NCI-H1417 (cell line): ENCODE results near the gene ZNF878.
A peak's percentile ranks its signal among the peaks of the same experiment; 100 is the strongest.
"Not testable (repeated sequence)": the region's sequence is repeated elsewhere in the genome, so short reads cannot be mapped to it uniquely, and the experiment has no call there.

ENCODE experiments used
- DNase-seq, 3 experiments: peaks; one replicate each; lab custom pipeline; 2025; lab: John Stamatoyannopoulos, UW

ZNF878 gene

DNA sequence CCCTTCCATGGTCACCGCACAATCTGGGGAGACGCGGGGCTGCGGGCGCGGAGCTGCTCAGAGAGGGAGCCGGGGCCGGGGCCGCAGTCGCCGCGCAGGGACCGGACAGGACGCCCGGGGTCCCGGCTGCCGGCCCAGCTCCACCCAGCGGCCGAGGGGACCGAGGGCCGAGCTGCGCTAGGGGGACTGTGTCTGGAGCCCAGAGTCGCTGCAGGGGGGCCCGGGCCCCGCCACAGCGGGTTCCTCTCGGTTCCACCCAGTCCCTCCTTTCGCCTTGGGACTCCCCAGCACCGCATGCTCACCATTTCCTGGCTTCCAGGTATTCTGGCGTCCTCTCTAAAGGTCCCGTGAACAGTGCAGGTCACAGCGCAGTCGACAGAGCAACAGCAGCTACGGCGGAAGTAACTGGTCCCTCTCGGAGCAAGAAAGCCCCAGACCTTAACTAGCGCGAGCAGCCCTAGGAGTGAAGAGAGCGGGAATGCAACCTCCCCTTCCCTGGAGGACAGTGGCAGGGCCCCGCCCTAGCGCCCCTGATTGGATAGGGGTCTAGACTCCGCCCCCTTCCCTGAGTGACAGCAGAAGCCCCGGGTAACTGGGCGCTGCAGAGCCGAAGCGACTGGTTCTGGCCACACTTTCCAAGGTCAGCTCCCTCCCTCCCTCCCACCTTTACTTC lies at the start of gene ZNF878:
ZNF878 (minus strand) TSS at position 465 of the 673 bp plus-strand sequence; CDS start at position 305, 160 bp downstream.
- peak; percentile 70 to 97 (median 91) for DNase-seq

DNA sequence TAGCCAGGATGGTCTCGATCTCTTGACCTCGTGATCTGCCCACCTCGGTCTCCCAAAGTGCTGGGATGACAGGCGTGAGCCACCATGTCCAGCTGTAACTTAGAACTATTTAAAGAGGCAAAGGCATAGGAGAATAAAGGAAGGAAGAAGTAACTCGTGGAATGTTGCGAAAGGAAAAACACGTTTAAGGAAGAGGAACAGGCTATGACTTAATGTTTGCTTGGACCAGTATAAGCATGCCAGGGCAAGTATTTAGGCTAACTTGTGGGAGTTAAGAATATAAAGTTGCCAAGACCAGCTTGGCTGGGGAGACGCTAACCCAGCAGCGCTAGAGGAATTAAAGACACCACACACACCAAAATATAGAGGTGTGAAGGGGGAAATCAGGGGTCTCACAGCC lies 45.3 kb upstream of the ZNF878 start:
- no peak for DNase-seq

DNA sequence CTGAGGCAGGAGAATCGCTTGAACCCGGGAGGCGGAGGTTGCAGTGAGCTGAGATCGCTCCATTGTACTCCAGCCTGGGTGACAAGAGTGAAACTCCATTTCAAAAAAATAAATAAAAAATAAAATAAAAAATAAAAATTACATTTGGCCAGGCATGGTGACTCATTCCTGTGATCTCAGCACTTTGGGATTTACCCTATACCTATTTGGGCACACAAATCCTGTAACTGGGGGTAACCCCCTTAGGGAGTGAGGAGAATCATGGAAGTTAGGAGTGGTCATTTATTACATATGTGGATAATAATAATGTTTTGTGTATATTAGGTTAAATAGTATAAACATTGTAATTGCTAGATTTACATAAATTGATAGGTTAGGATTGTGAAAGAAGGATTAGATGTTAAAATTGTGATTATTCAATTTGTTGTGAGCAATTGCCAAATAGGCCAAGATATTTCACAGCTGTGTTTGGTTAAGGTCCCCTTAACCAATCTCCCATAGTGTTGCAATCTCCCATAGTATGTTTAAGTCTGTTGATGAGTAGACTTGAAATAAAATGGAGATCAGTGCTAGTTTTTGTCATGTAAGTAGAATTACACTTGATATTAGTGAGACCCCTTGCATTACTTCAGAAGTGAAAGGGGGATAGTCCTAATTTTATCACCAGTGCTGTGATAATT lies 42.5 kb upstream of the ZNF878 start:
- DNase-seq: no peak

DNA sequence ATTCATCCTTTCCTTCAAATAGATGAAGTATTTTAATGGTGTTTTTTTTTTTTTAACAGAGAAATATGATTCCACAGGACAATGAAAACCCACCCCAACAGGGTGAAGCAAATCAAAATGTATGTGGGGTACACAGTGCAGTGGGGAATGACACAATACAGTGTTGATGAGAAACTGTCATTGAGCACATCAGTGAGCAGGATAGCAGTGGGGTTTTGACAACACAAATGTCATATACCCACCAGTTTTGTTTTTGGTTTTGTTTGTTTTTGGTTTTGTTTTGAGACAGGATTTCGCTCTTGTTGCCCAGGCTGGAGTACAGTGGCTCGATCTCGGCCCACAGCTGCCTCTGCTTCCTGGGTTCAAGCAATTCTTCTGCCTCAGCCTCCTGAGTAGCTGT lies 41.0 kb upstream of the ZNF878 start:
- no peak for DNase-seq

DNA sequence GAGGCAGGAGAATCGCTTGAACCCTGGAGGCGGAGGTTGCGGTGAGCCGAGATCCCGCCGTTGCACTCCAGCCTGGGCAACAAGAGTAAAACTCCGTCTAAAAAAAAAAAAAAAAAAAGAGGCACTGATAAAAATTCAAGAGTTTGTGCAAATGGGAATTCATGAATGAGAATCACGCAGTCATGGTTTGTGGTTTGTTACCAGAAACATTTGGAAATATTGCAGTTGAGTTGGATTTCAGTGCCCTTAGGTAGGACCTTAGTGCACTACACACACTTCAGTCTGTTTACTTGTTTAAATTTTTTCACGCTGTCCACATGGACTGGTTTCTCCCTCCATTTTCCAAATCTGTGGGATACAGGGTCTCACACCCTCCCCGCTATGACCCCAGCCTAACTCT lies 40.2 kb upstream of the ZNF878 start:
- DNase-seq: no peak

DNA sequence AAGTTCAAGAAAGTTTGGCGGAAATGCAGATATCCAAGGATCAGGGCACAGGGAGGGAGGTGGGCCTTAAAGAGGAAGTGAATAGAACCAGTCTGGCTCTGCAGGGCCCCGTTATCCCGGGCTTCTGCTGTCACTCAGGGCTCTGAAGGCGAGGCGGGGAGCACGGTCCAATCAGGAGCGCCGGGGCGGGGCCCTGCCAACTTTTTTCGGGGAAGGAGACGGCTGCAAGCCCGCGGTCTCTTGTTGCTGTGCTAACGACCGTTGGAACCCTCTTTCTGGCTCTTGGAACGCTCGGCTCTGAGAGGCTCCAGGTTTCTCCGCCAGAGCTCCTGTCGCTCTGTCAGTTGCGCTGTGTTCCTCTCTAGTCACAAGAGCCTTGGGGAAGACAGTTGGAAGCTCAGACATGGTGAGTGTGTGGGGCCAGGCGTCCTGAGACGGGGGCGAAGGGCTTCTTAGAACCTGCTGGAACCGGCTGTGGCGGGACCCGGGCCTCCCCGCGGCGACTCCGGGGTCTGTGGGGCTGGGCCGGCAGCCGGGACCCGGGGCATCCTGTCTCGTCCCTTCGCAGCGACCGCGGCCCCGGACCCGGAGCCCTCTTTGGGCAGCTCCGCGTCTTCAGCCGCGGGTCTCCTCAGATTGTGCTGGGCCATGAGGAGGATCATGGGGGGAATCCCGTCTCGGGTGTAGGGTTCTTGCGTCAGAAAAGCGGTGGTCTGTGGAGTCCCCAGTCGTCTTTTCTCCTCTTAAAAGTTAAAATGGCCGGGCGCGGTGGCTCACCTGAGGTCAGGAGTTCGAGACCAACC lies 39.5 kb upstream of the ZNF878 start:
- DNase-seq: no peak

DNA sequence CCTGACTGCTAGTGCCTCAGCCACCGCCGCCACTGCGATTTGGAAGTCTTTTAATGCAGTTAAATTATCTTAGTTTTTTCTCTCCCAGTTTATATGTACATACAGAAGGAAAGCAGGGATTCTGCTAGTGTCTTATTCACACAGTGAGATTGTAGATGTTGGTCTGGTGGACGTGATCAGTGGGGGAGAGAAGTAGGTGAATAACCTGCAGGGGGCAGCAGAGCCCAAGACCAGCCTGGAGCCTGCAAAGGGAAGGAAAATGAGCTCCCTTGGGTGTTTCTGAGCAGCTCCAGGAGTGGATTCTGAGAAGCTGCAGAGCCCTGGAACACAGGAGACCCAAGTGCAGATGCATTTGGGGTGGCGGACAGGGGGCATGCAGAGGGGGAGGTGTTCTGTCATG lies 38.0 kb upstream of the ZNF878 start:
- peak; percentile 27 to 69 (median 35) for DNase-seq

DNA sequence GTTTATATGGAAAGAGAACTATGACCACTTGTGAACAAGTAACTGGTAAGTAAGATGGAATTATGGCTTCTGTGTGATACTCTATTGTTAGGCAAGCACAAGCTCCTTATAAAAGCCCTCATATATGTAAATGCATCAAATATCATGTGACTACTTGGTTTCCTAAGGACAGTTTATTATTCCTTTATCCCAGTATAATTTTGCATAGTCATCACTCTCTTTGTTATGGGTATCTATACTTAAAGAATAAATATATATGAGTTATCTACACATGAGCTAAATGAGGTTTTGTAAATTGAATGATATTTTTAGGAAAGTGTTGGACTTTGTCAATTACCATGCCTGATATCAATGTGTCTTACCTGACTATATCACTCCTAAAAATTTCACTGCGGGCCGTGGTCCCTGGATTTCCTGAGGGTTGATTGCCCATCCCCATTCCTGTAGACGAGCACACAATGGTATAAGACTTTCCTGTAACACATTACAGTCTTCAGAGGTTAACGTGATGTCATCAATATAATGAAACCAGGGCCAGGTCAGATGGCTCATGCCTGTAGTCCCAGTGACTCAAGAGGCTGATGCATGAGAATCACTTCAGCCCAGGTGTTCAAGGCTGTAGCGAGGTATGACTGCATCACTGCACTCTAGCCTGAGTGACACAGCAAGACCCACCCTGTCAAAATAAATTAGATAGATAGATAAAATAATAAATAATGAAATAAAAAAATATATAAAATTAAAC lies 32.5 kb upstream of the ZNF878 start:
- DNase-seq: no peak

DNA sequence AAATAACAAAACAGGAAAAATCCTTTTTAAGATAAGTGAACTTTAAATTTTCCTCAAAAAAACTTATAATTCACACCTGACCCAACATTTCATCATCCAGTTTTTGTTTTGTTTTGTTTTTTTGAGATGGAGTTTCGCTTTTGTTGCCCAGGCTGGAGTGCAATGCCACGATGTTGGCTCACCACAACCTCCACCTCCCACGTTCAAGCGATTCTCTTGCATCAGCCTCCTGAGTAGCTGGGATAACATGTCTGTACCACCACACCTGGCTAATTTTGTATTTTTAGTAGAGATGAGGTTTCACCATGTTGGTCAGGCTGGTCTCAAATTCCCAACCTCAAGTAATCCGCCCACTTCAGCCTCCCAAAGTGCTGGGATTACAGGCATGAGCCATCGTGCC lies 30.6 kb upstream of the ZNF878 start:
- not testable (repeated sequence) for DNase-seq

DNA sequence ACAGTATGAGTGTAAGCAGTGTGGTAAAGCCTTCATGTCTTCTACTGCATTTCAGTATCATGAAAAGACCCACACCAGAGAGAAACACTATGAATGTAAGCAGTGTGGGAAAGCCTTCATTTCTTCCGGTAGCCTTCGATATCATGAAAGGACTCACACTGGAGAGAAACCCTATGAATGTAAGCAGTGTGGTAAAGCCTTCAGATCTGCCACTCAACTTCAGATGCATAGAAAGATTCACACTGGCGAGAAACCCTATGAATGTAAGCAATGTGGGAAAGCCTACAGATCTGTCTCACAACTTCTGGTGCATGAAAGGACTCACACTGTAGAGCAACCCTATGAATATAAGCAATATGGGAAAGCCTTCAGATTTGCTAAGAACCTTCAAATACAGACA lies 24.6 kb upstream of the ZNF878 start:
- no peak for DNase-seq

DNA sequence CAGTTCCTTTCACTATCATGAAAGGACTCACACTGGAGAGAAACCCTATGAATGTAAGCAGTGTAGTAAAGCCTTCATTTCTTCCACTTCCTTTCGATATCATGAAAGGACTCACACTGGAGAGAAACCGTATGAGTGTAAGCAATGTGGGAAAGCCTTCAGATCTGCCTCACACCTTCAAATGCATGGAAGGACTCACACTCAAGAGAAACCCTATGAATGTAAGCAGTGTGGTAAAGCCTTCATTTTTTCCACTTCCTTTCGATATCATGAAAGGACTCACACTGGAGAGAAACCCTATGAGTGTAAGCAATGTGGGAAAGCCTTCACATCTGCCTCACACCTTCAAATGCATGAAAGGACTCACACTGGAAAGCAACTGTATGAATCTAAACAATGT lies 23.6 kb upstream of the ZNF878 start:
- DNase-seq: not testable (repeated sequence)

DNA sequence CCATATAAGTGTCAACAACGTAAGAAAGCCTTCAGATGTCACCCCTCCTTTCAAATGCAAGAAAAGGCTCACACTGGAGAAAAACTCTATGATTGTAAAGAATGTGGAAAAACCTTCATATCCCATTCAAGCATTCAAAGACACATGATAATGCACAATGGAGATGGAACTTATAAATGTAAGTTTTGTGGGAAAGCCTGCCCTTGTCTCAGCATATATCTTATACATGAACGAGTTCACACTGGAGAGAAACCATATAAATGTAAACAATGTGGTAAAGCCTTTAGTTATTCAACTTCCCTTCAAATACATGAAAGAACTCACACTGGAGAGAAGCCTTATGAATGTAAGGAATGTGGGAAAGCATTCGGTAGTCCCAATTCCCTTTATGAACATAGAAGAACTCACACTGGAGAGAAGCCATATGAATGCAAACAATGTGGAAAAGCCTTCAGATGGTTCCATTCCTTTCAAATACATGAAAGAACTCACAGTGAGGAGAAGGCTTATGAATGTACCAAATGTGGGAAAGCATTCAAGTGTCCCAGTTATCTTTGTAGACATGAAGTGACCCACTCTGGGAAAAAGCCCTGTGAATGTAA lies 22.9 kb upstream of the ZNF878 start:
- no peak for DNase-seq

DNA sequence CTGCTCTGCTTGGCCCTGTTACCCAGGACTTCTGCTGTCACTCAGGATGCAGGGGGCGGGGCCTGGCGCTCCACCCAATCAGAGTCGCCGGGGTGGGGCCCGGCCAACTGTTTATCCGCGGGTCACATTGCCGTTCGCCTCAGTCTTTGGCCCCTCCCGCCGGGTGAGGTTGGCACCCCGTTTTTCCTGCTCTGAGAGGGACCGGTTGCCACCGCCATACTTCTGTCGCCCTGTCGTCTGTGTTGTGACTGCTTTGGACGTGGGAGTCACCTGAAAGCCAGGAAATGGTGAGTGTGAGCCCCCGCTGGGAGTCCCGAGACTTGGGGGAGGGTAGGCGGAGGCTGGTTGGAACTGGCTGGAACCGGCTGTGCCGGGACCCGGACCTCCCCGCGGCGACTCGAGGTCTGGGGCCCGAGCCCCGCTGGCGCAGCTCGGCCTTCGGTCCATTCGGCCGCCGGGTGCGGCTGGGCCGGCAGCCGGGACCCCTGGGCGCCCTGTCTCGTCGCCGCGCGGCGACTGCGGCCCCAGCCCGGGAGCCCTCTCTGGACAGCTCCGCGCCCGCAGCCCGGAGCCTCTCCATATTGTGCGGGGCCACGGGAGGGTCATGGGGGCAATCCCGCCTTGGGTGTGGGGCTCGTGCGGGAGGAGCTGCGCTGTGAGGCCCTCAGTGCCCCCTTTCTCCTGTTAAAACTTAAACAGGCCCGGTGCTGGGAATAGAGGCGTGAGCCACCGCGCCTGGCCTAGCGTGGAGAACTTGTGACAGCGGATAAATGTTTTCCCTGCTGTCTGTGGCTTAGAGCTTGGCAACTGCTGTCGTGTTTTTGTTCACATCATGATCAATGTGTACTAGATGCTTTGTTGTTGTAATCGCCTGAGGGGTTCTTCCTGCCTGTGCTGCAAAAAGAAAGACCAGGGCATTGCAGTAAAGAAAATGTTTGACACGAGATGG lies 12.1 kb upstream of the ZNF878 start, which contains the start of gene ZNF844:
ZNF844 (plus strand) TSS at position 142 of the 949 bp plus-strand sequence; CDS start at position 285, 143 bp downstream.
- peak; percentile 46 to 94 (median 92) for DNase-seq

DNA sequence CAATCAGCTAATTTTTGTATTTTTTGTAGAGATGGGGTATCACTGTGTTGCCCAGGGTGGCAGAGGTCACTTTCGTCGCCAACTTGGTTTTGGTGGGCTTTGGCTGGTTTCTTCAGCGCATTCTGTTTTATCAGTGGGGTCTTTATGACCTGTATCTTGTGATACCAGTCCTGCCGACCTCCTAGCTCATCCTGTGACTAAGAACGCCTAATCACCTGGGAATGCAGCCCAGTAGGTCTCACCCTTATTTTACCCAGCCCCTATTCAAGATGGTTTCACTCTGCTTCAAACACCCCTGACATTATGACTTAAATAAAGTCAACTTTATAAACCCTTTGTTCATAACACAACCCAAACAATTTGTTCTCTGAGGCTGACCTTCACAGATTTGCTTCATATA lies 3.0 kb upstream of the ZNF878 start:
- no peak for DNase-seq

DNA sequence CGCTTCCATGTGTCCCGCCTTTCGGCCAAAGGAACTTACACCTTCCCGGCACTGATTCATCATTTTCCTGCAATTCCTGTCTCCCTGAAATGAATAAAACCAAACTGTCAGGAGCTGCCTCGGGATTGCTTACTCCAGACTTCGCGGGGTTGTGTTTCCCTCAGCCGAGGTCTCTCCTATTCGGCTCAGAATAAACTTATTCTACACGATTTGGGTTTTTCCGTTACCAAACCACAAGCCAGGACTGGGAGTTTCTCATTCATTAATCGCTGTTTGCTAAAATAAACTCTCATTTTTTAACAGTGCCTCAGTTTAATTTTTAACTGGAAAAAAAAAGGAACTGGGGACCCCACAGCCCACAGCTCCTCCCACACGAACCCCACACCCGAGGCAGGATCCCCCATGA lies 667 bp downstream of the ZNF878 start:
- peak in 2 of 3 experiments; percentile 35 to 60 for DNase-seq

DNA sequence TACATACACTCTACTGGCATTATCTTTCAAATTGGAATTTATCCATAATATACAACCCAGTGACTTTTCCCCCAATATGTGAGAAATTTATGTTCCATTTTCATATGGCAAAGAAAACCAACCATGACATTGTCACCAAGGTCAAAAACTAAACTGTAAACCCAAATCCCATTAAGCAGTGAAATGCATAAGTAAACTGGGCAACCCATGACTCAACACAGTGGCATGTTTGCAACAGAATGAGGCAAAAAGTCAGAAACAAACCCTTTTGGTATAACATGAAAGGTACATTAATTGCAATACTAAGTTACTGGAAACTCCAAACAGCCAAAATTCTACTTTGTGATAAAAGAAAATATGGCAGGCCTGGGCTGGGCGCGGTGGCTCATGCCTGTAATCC lies 4.9 kb downstream of the ZNF878 start:
- DNase-seq: no peak

DNA sequence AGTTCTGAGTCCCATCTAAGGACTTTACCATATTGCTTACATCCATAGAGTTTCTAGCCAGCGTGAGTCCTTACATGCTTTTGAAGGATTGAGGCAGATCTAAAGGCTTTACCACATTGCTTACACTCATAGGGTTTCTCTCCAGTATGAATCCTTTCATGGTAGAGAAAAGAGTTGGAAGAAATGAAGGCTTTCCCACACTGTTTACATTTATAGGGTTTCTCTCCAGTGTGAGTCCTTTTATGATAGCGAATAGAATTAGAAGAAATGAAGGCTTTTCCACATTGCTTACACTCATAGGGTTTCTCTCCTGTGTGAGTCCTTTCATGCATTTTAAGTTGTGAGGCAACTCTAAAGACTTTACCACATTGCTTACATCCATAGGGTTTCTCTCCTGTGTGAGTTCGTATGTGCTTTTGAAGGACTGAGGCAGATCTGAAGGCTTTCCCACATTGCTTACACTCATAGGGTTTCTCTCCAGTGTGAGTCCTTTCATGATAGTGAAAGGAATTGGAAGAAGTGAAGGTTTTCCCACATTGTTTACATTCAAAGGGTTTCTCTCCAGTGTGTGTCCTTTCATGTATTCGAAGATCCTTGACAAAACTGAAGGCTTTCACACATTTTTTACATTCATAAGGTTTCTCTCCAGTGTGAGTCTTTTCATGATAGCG lies 8.9 kb downstream of the ZNF878 start:
- no peak for DNase-seq

DNA sequence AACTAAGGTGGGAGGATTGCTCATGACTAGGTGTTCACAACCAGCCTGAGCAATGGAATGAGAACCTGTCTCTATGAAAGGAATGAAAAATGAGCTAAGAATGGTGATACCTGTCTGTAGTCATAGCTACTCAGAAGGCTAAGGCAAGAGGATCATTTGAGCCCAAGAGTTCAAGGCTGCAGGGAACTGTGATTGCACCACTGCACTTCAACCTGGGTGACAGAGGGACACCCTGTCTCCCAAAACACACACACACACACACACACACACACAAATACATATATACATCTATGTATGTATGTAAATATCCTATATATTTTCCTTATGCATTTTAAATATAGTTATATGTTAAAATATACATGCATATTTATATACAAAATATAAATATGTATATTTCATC lies 9.9 kb downstream of the ZNF878 start:
- no peak for DNase-seq

DNA sequence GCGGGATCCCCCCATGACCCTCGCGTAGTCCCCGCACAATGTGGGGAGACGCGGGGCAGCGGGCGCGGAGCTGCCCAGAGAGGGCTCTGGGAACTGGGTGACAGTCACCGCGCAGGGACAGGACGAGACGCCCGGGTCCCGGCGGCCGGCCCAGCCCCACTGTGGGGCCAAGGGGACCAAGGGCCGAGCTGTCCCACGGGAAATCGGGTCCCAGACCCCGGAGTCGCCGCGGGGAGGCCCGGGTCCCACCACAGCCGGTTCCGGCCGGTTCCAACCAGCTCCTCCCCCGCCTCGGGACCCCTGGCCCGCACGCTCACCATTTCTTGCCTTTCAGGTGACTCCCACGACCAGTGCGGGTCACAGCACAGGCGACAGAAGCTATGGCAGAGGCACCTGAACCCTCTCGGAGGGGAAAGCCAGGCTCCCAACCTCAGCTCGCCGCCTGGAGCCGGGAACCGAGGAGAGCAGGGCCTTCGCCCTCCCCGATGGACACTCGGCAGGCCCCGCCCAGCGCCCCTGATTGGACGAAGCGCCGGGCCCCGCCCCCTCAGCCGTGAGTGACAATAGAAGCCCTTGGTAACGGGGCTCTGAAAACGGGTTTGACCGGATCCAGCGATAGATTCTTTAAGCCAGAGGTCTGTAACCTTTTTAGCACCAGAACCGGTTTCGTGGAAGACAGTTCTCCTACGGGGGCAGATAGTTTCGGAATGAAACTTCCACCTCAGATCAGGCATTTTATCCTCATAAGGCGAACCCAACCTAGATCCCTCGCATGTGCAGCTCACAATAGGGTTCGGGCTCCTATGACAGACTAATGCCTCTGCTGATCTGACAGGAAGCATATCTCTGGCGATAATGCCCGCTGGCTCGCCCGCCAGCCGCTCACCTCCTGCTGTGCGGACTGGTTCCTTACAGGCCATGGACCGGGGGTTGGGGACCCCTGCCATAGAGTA lies 17.3 kb downstream of the ZNF878 start, which contains the start of gene ZNF433:
ZNF433 (minus strand) TSS at position 460 of the 953 bp plus-strand sequence; CDS start at position 320, 140 bp downstream.
- DNase-seq: peak; percentile 69 to 98 (median 97)
